GM12878 (cell line): ENCODE measurements around the gene ULBP1. TPM values are rescaled to one million over a fixed set of nuclear protein-coding genes. Genes with fewer than 3 reads are reported as not detected.
A peak's percentile ranks its signal among the peaks of the same experiment; 100 is the strongest.

Experiments used
- BCL3 ChIP-seq: IDR thresholded peaks from 2 replicates; pipeline ENCODE4 v1.6.1; 2011; ENCODE audit warnings: borderline replicate concordance, low read depth, mild to moderate bottlenecking, moderate library complexity, low read length; ENCODE audit not compliant: insufficient read depth, poor library complexity, severe bottlenecking
- BCLAF1 ChIP-seq: fragments of 450-650 bp; IDR thresholded peaks from 2 replicates; pipeline ENCODE4 v1.6.1; 2017; ENCODE audit warnings: antibody characterized with exemption, mild to moderate bottlenecking, moderate library complexity
- BMI1 ChIP-seq: fragments of 450-650 bp; IDR thresholded peaks from 2 replicates; pipeline ENCODE4 v1.6.1; 2016; ENCODE audit warnings: mild to moderate bottlenecking, moderate library complexity, borderline replicate concordance
- CBFB ChIP-seq: IDR thresholded peaks from 2 replicates; pipeline ENCODE4 v1.6.1; 2016; ENCODE audit warnings: antibody characterized with exemption, low read depth
- DPF2 ChIP-seq: fragments of 450-650 bp; IDR thresholded peaks from 2 replicates; pipeline ENCODE4 v1.6.1; 2017; ENCODE audit warnings: mild to moderate bottlenecking
- ELK1 ChIP-seq: IDR thresholded peaks from 2 replicates; pipeline ENCODE4 v1.6.1; 2012; ENCODE audit warnings: low read depth, low read length, improper control_type of control experiment
- IRF5 ChIP-seq: fragments of 450-650 bp; IDR thresholded peaks from 2 replicates; pipeline ENCODE4 v1.6.1; 2017; ENCODE audit warnings: borderline replicate concordance
- PAX8 ChIP-seq: fragments of 450-650 bp; IDR thresholded peaks from 2 replicates; pipeline ENCODE4 v1.6.1; 2017; ENCODE audit warnings: mild to moderate bottlenecking, moderate library complexity
- PBX3 ChIP-seq: IDR thresholded peaks from 2 replicates; pipeline ENCODE4 v1.6.1; 2011; ENCODE audit warnings: mild to moderate bottlenecking, low read depth, low read length, moderate library complexity; ENCODE audit not compliant: insufficient replicate concordance
- RBBP5 ChIP-seq: fragments of 200-600 bp; sonication (generic); conservative IDR thresholded peaks from 2 replicates; pipeline ENCODE4 v1.6.1; 2016
- RFX5 ChIP-seq: IDR thresholded peaks from 2 replicates; pipeline ENCODE4 v1.6.1; 2011; ENCODE audit warnings: low read depth, low read length, improper control_type of control experiment
- SMAD5 ChIP-seq: IDR thresholded peaks from 2 replicates; pipeline ENCODE4 v1.6.1; 2016; ENCODE audit warnings: antibody characterized with exemption, low read depth
- SREBF1 ChIP-seq: IDR thresholded peaks from 2 replicates; pipeline ENCODE4 v1.6.1; 2012; ENCODE audit warnings: mild to moderate bottlenecking, low read length
- SRF ChIP-seq, 2 experiments: IDR thresholded peaks; 2 replicates each; pipeline ENCODE4 v1.6.1; 2011; ENCODE audit warnings: low read depth in 2 of 2, low read length in 2 of 2, mild to moderate bottlenecking in 1 of 2, moderate library complexity in 1 of 2
- ZBTB11 ChIP-seq: fragments of 450-650 bp; formaldehyde crosslinking; IDR thresholded peaks from 2 replicates; pipeline ENCODE4 v1.5.0; 2022; ENCODE audit warnings: mild to moderate bottlenecking, missing genetic modification characterization
- ZNF274 ChIP-seq: IDR thresholded peaks from one replicate; pipeline ENCODE4 v1.8.0; 2011; ENCODE audit not compliant: insufficient read length, insufficient read depth
- ZNF384 ChIP-seq: IDR thresholded peaks from 2 replicates; pipeline ENCODE4 v1.6.1; 2012; ENCODE audit warnings: low read depth, mild to moderate bottlenecking, low read length, improper control_type of control experiment, borderline replicate concordance
- ZNF622 ChIP-seq: fragments of 450-650 bp; IDR thresholded peaks from 2 replicates; pipeline ENCODE4 v1.6.1; 2017; ENCODE audit warnings: mild to moderate bottlenecking, inconsistent platforms
- polyA plus RNA-seq, 11 experiments: library from polyadenylated mRNA; depleted of rRNA in 4 of 11; unstranded in 6 of 11; stranded (reverse) in 5 of 11; fragments of >200 nt; fragmentation: Nextera tagmentation in 4 of 11; fragmentation: Illumina TruSeq in 1 of 11; extraction: Ambion mirVana in 4 of 11; extraction: Trizol in 1 of 11; gene quantifications; 1 replicate in 1 of 11; 2 replicates in 10 of 11; pipeline versions ENCODE4 v1.2.1 to v1.2.3, GENCODE V29; 2011 to 2016; ENCODE audit warnings: inconsistent platforms in 2 of 11, missing spikeins in 2 of 11, low read depth in 1 of 11
- total RNA-seq, 4 experiments: library from RNA; depleted of rRNA in 3 of 4; stranded (reverse); fragments of >200 nt in 3 of 4; fragmentation: Illumina TruSeq in 1 of 4; extraction: Trizol in 1 of 4; gene quantifications; 2 replicates each; pipeline versions ENCODE4 v1.2.1 to v1.2.3, GENCODE V29; 2013 to 2021

The ULBP1 gene
- total and polyA plus RNA-seq, 10 of the 15 experiments (the other 5 are each of a cell fraction or from before 2014, with no cell fraction given): 0.02 to 0.12 (median 0.04) TPM; not detected in 7

GRCh38 chr6:149941583-149942460 is 21.9 kb upstream of the ULBP1 start, which contains the start of gene ULBP2 (continued):
- TF ChIP-seq IRF5: no peak
- 0 out of 2 replicates have a peak, but pooled peaks have one; percentile 41 for TF ChIP-seq RFX5
- 0 out of 2 replicates have a peak, but pooled peaks have one; percentile 36 for TF ChIP-seq DPF2
- TF ChIP-seq BCLAF1: no peak
- TF ChIP-seq ZNF622: no peak
- no peak for TF ChIP-seq PAX8
- no peak for TF ChIP-seq BMI1
- no peak for TF ChIP-seq PBX3
- TF ChIP-seq BCL3: no peak
- no peak for TF ChIP-seq SMAD5
- TF ChIP-seq SREBF1: no peak
- TF ChIP-seq ELK1: no peak
- no peak for TF ChIP-seq SRF (IDR thresholded peaks at IDR 0.05; ENCODE audit: low read depth in 2 of 2, low read length in 2 of 2)
- TF ChIP-seq ZNF274: no peak
- TF ChIP-seq CBFB: no peak
- no peak for TF ChIP-seq ZNF384
- no peak for TF ChIP-seq RBBP5
- no peak for TF ChIP-seq ZBTB11
